Stimulated activated CD4-positive, alpha-beta T cell treated with anti-CD3 and anti-CD28 coated beads, Interleukin-12 subunit alpha, Interleukin-12 subunit beta, amount 100 ng/mL, for 48 hours (primary cell): ENCODE measurements around the gene SIM2.

ENCODE experiments used
- DNase-seq, 3 donors: peaks; one replicate each; pipeline ENCODE4 v3.0.0-alpha.2; 2020; ENCODE audit warnings: low read depth in 2 of 3, low spot score in 1 of 3

The SIM2 gene

DNA sequence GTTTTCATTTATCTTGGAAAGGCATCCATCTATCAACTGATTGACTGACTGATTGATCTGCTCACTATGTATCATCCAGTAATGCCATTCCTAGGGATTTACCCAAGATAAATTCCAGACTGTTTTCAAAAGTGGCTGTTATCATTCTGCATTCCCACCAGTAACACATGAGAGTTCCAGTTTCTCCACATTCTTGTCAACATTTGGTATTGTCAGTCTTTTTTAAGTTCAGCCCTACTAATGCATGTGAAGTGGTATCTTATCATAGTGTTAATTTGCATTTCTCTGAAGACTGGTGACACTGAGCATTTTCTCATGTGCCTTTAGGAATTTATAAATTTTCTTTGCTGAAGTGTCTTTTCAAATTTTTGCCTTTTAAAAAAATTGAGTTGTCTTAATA lies 99.6 kb downstream of the SIM2 start:
- DNase-seq, result no peak
